HepG2 (cell line): Measurements from ENCODE around the gene SELENOV. TPM values are rescaled to one million over a fixed set of nuclear protein-coding genes. Genes with fewer than 3 reads are reported as not detected.
A peak's percentile ranks its signal among the peaks of the same experiment; 100 is the strongest.

Experiments used
- RBFOX2 ChIP-seq: fragments of 200-400 bp; formaldehyde crosslinking; IDR thresholded peaks from 2 replicates; pipeline ENCODE4 v1.6.1; 2017; ENCODE audit warnings: low read depth, mild to moderate bottlenecking, low read length
- ZBTB8A ChIP-seq: sonication (generic); formaldehyde crosslinking; IDR thresholded peaks from 2 replicates; pipeline ENCODE4 v1.4.0; 2020; ENCODE audit warnings: mild to moderate bottlenecking, low read depth, missing genetic modification reagents, borderline replicate concordance
- ZFY ChIP-seq: sonication (generic); formaldehyde crosslinking; IDR thresholded peaks from 2 replicates; pipeline ENCODE4 v1.4.0; 2020; ENCODE audit warnings: missing genetic modification reagents
- ZNF274 ChIP-seq: sonication (generic); formaldehyde crosslinking; IDR thresholded peaks from 2 replicates; pipeline ENCODE4 v1.5.1; 2020; ENCODE audit warnings: mild to moderate bottlenecking, missing genetic modification reagents
- ZNF343 ChIP-seq: sonication (generic); formaldehyde crosslinking; IDR thresholded peaks from 2 replicates; pipeline ENCODE4 v1.4.0; 2020; ENCODE audit warnings: mild to moderate bottlenecking, missing genetic modification reagents
- polyA plus RNA-seq, 8 experiments: library from polyadenylated mRNA; depleted of rRNA in 3 of 8; stranded (reverse) in 7 of 8; unstranded in 1 of 8; fragments of >200 nt; fragmentation: Illumina TruSeq in 4 of 8; extraction: Trizol in 4 of 8; gene quantifications; 2 replicates each; pipeline versions ENCODE4 v1.2.1 to v1.2.3, GENCODE V29; 2011 to 2016; ENCODE audit warnings: low read depth in 4 of 8, missing spikeins in 1 of 8, mixed read lengths in 1 of 8; ENCODE audit not compliant: insufficient read depth in 1 of 8
- total RNA-seq, 5 experiments: library from RNA; depleted of rRNA; stranded (reverse); fragments of >200 nt; fragmentation: Illumina TruSeq; extraction: Trizol; gene quantifications; 2 replicates each; pipeline ENCODE4 v1.2.3, GENCODE V29; 2016; ENCODE audit warnings: low read depth in 1 of 5
- TF ChIP-seq, protein P1 (sequence below): sonication (generic); formaldehyde crosslinking; IDR thresholded peaks from 2 replicates; pipeline ENCODE4 v1.4.0; 2020; ENCODE audit warnings: missing genetic modification reagents
- TF ChIP-seq, protein P2 (sequence below): sonication (generic); formaldehyde crosslinking; IDR thresholded peaks from 2 replicates; pipeline ENCODE4 v1.4.0; 2020; ENCODE audit warnings: mild to moderate bottlenecking, missing genetic modification reagents, borderline replicate concordance
- TF ChIP-seq, protein P3 (sequence below): sonication (generic); formaldehyde crosslinking; IDR thresholded peaks from 2 replicates; pipeline ENCODE4 v1.5.0; 2020; ENCODE audit warnings: missing genetic modification reagents, mild to moderate bottlenecking, borderline replicate concordance
- TF ChIP-seq, protein P4 (sequence below): sonication (generic); formaldehyde crosslinking; IDR thresholded peaks from 2 replicates; pipeline ENCODE4 v1.5.1; 2020; ENCODE audit warnings: mild to moderate bottlenecking, missing genetic modification reagents, moderate library complexity
- TF ChIP-seq, protein P5 (sequence below): sonication (generic); formaldehyde crosslinking; IDR thresholded peaks from 2 replicates; pipeline ENCODE4 v1.4.0; 2020; ENCODE audit warnings: mild to moderate bottlenecking, missing genetic modification reagents

The SELENOV gene
- total and polyA plus RNA-seq, 2 of the 13 experiments (the other 11 are each of a cell fraction or from before 2014, with no cell fraction given) = not detected

DNA sequence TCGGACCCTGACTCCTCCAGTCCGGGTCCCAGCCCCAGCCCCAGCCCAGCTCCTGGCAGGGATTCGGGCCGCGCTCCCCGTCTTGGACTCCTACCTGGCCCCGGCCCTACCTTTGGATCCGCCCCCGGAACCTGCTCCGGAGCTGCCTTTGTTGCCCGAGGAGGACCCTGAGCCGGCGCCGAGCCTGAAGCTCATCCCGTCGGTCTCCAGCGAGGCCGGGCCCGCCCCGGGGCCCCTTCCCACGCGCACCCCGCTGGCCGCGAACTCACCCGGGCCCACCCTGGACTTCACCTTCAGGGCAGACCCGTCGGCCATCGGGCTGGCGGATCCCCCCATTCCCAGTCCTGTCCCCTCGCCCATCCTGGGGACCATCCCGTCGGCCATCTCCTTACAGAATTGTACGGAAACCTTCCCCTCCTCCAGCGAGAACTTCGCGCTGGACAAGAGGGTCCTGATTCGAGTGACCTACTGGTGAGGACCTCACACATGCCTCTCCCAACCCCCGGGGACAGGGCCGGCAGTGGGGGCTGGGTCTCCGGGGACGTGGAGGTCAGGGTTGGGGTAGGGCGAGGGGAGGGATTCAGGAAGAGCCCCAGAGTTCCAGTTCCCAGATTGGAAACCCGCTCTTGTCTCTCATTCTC is 732 bp downstream of the SELENOV start (continued):
- TF ChIP-seq ZNF274 (CRISPR knock-in tag) = no peak
- TF ChIP-seq, protein P1, sequence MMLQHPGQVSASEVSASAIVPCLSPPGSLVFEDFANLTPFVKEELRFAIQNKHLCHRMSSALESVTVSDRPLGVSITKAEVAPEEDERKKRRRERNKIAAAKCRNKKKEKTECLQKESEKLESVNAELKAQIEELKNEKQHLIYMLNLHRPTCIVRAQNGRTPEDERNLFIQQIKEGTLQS (CRISPR knock-in tag) = no peak
- no peak for TF ChIP-seq RBFOX2
- no peak for TF ChIP-seq ZNF343 (CRISPR knock-in tag)
- TF ChIP-seq ZBTB8A (CRISPR knock-in tag) = no peak
- TF ChIP-seq ZFY (CRISPR knock-in tag) = 0 out of 2 replicates have a peak, but pooled peaks have one; percentile 9
- TF ChIP-seq, protein P2, sequence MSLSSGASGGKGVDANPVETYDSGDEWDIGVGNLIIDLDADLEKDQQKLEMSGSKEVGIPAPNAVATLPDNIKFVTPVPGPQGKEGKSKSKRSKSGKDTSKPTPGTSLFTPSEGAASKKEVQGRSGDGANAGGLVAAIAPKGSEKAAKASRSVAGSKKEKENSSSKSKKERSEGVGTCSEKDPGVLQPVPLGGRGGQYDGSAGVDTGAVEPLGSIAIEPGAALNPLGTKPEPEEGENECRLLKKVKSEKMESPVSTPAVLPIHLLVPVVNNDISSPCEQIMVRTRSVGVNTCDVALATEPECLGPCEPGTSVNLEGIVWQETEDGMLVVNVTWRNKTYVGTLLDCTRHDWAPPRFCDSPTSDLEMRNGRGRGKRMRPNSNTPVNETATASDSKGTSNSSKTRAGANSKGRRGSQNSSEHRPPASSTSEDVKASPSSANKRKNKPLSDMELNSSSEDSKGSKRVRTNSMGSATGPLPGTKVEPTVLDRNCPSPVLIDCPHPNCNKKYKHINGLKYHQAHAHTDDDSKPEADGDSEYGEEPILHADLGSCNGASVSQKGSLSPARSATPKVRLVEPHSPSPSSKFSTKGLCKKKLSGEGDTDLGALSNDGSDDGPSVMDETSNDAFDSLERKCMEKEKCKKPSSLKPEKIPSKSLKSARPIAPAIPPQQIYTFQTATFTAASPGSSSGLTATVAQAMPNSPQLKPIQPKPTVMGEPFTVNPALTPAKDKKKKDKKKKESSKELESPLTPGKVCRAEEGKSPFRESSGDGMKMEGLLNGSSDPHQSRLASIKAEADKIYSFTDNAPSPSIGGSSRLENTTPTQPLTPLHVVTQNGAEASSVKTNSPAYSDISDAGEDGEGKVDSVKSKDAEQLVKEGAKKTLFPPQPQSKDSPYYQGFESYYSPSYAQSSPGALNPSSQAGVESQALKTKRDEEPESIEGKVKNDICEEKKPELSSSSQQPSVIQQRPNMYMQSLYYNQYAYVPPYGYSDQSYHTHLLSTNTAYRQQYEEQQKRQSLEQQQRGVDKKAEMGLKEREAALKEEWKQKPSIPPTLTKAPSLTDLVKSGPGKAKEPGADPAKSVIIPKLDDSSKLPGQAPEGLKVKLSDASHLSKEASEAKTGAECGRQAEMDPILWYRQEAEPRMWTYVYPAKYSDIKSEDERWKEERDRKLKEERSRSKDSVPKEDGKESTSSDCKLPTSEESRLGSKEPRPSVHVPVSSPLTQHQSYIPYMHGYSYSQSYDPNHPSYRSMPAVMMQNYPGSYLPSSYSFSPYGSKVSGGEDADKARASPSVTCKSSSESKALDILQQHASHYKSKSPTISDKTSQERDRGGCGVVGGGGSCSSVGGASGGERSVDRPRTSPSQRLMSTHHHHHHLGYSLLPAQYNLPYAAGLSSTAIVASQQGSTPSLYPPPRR (CRISPR knock-in tag) = no peak
- TF ChIP-seq, protein P3, sequence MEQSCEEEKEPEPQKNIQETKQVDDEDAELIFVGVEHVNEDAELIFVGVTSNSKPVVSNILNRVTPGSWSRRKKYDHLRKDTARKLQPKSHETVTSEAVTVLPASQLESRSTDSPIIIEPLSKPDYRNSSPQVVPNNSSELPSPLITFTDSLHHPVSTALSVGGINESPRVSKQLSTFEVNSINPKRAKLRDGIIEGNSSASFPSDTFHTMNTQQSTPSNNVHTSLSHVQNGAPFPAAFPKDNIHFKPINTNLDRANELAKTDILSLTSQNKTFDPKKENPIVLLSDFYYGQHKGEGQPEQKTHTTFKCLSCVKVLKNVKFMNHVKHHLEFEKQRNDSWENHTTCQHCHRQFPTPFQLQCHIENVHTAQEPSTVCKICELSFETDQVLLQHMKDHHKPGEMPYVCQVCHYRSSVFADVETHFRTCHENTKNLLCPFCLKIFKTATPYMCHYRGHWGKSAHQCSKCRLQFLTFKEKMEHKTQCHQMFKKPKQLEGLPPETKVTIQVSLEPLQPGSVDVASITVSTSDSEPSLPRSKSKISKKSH (CRISPR knock-in tag) = 0 out of 2 replicates have a peak, but pooled peaks have one; percentile 1
- TF ChIP-seq, protein P4, sequence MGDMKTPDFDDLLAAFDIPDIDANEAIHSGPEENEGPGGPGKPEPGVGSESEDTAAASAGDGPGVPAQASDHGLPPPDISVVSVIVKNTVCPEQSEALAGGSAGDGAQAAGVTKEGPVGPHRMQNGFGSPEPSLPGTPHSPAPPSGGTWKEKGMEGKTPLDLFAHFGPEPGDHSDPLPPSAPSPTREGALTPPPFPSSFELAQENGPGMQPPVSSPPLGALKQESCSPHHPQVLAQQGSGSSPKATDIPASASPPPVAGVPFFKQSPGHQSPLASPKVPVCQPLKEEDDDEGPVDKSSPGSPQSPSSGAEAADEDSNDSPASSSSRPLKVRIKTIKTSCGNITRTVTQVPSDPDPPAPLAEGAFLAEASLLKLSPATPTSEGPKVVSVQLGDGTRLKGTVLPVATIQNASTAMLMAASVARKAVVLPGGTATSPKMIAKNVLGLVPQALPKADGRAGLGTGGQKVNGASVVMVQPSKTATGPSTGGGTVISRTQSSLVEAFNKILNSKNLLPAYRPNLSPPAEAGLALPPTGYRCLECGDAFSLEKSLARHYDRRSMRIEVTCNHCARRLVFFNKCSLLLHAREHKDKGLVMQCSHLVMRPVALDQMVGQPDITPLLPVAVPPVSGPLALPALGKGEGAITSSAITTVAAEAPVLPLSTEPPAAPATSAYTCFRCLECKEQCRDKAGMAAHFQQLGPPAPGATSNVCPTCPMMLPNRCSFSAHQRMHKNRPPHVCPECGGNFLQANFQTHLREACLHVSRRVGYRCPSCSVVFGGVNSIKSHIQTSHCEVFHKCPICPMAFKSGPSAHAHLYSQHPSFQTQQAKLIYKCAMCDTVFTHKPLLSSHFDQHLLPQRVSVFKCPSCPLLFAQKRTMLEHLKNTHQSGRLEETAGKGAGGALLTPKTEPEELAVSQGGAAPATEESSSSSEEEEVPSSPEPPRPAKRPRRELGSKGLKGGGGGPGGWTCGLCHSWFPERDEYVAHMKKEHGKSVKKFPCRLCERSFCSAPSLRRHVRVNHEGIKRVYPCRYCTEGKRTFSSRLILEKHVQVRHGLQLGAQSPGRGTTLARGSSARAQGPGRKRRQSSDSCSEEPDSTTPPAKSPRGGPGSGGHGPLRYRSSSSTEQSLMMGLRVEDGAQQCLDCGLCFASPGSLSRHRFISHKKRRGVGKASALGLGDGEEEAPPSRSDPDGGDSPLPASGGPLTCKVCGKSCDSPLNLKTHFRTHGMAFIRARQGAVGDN (CRISPR knock-in tag) = peak; percentile 27; the same call in 1 of the 2 replicates
- TF ChIP-seq, protein P5, sequence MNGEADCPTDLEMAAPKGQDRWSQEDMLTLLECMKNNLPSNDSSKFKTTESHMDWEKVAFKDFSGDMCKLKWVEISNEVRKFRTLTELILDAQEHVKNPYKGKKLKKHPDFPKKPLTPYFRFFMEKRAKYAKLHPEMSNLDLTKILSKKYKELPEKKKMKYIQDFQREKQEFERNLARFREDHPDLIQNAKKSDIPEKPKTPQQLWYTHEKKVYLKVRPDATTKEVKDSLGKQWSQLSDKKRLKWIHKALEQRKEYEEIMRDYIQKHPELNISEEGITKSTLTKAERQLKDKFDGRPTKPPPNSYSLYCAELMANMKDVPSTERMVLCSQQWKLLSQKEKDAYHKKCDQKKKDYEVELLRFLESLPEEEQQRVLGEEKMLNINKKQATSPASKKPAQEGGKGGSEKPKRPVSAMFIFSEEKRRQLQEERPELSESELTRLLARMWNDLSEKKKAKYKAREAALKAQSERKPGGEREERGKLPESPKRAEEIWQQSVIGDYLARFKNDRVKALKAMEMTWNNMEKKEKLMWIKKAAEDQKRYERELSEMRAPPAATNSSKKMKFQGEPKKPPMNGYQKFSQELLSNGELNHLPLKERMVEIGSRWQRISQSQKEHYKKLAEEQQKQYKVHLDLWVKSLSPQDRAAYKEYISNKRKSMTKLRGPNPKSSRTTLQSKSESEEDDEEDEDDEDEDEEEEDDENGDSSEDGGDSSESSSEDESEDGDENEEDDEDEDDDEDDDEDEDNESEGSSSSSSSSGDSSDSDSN (CRISPR knock-in tag) = peak; percentile 30
